GM12873 (cell line): Measurements from ENCODE around the gene PIAS1.
A peak's percentile ranks its signal among the peaks of the same experiment; 100 is the strongest.

ENCODE experiments used
- TF ChIP-seq, protein P1 (sequence below): IDR thresholded peaks from 2 replicates; pipeline ENCODE4 v1.5.1; 2012; ENCODE audit warnings: low read depth, mild to moderate bottlenecking, moderate library complexity, low read length, control low read depth; ENCODE audit not compliant: insufficient read depth; ENCODE audit errors: missing control alignments

PIAS1 gene

DNA sequence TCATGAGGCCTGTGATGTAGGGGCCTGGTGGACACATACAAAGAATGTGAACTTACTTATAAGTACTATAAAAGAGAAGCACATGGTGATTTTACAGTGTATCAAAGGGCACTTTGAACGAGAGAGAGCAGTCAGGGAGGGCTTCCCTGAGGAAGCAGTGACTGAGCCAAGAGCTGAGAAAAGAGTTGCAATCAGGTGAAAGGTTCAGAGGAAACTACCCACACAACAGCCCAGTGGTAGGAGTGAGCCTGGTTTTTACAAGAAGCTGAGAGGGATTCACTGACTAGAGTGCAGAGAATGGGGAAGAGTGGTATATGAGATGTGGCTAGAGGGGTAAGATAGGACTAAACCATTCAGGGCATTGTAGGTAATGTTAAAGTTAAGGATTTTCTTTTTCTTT lies 93.9 kb downstream of the PIAS1 start:
- TF ChIP-seq, protein P1, sequence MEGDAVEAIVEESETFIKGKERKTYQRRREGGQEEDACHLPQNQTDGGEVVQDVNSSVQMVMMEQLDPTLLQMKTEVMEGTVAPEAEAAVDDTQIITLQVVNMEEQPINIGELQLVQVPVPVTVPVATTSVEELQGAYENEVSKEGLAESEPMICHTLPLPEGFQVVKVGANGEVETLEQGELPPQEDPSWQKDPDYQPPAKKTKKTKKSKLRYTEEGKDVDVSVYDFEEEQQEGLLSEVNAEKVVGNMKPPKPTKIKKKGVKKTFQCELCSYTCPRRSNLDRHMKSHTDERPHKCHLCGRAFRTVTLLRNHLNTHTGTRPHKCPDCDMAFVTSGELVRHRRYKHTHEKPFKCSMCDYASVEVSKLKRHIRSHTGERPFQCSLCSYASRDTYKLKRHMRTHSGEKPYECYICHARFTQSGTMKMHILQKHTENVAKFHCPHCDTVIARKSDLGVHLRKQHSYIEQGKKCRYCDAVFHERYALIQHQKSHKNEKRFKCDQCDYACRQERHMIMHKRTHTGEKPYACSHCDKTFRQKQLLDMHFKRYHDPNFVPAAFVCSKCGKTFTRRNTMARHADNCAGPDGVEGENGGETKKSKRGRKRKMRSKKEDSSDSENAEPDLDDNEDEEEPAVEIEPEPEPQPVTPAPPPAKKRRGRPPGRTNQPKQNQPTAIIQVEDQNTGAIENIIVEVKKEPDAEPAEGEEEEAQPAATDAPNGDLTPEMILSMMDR: no peak

DNA sequence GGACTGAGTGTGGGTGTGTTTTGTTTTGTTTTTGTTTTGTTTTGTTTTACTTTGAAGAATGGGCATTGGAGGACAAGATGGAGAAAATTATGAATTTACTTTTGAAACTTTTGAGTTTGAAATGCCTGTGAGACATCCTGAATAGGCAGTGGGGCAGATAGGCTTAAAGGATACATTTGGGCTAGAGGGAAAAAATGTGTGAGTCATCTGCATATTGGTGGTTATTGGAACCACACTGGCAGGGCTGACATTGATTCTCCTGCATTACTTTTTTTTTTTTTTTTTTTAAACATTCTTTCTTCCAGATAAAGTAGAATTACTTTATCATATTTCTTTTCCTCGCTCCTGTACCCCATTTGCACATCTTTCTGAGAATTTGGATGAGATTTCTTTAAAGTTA lies 94.9 kb downstream of the PIAS1 start:
- TF ChIP-seq, protein P1: no peak

DNA sequence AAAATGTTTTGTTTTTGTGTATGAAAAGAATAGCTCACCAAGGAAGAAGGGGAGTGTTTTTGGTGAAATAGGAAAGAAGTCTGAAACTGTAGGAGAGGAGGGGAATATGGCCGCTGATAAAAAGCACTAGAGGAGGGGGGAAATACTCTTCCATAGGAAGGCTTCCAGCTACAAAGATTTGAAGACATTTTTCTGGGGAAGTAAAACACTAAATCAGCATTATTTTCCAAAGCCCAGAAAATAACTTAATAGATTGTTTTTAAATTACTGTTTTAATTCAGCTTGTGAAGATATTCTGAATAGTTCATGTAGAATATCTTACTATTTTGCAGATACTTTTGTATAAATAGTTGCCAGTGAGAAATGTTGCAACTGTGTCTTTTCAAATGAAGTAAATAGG lies 96.1 kb downstream of the PIAS1 start:
- TF ChIP-seq, protein P1: no peak

DNA sequence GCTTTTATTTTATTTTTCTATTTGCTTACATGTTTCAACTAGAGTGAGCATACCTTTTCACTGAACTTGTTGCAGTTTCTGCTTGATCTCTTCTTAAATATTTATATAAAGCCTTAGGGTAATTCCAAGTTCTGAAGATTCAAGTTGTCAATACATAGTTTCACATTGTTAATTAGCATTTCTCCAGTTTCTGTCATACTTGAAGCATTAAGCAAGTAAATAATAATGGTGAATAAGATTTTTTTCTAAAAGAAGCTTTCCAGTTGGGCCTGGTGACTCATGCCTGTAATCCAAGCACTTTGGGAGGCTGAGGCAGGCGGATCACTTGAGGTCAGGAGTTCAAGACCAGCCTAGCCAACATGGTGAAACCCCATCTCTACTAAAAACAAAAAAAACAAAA lies 97.2 kb downstream of the PIAS1 start:
- TF ChIP-seq, protein P1: no peak

DNA sequence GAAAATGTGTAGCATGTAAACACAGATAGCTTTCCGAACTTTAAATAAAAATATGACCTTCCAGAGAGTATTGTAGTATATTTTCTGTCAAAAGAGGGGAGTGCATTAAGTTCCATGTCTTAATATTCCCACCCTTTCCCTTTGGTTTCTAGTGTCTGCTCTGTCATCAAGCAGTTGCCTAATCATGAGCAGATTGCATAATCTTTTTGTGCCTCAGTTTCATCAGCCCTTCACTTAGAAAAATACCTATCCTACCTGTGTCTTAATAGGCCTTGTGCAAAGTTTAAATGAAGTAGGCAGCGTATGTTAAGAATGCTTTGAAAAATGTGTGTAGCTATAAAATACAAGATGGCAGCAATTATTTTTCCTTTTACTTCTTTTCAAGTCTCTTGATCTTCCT lies 98.2 kb downstream of the PIAS1 start:
- TF ChIP-seq, protein P1: no peak

DNA sequence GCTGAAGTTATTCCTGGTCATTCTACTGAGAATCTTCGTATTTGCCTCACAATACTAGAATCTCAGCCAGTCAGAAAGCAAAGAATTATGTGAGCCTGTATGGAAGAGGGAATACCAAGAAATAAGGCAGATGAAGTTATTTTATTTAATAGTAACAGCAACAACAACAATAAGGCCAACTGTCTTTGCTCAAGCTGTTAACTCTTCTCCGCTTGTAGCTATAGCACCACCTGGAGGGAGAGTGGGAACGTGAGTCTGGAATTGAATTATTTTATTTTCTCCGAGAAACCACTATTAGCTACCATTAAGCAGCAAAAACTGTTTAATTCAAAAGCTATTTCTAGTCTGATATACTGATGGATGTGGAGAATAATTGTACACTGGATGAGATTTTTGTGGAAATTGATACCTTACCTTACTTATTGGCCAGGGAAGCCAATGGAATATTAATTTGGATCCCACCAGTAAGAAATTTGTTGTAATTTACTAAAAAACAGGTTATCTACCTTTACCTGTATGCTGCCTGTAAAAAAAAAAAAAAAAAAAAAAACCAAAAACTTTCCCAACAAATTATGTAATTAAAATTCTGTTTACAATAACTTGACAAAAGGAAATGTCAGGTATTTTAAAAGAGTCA lies 100.9 kb downstream of the PIAS1 start:
- TF ChIP-seq, protein P1: peak; percentile 61

DNA sequence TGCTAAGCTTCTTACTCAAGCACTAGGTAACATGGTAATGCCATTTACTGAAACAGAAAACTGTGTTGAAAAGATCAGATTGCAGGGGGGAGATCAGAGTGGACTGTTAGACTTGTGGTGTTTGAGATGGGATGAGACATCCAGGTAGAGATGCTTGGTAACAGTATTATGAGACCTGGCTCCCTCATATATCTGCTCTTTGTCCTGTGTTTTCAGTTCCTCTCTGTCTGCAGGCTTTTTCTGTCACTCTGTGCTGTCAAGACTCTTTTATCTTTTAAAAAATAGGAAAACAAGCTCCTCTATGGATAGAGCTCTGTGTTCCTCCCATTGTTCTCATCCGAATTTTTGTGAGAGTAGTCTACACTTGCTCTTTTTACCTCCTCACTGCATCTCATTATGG lies 103.0 kb downstream of the PIAS1 start:
- TF ChIP-seq, protein P1: no peak

DNA sequence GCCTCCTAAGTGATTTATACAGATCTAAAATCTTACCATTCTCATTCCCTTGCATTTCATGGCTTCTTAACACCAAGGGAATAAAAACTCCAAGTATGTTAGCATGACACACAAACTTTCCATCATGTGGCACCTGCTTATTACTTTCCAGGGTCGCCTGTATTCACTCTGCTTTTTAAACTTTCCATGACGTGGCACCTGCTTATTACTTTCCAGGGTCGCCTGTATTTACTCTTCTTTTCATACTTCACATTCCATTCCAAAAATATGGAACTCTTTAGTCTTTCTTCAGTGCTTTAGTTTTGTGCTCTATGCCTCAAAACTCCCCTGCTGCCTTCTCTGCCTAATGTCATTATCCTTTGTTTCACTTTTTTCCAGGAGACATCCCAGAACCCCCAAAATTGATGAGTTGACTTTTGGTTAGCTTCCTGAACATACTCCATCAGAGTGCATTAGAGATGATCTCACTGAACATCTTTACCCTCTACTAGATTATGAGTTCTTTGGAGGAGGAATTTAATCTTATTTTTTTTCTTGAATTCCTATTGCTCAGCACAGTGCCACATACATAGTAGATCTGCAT lies 104.0 kb downstream of the PIAS1 start:
- TF ChIP-seq, protein P1: no peak
